Right hindlimb (tissue), 1 donor: ENCODE data around the gene NUP210L.

Source experiments
- DNase-seq: peaks from one replicate; pipeline ENCODE4 v3.0.0-alpha.2; 2018

The NUP210L gene

DNA sequence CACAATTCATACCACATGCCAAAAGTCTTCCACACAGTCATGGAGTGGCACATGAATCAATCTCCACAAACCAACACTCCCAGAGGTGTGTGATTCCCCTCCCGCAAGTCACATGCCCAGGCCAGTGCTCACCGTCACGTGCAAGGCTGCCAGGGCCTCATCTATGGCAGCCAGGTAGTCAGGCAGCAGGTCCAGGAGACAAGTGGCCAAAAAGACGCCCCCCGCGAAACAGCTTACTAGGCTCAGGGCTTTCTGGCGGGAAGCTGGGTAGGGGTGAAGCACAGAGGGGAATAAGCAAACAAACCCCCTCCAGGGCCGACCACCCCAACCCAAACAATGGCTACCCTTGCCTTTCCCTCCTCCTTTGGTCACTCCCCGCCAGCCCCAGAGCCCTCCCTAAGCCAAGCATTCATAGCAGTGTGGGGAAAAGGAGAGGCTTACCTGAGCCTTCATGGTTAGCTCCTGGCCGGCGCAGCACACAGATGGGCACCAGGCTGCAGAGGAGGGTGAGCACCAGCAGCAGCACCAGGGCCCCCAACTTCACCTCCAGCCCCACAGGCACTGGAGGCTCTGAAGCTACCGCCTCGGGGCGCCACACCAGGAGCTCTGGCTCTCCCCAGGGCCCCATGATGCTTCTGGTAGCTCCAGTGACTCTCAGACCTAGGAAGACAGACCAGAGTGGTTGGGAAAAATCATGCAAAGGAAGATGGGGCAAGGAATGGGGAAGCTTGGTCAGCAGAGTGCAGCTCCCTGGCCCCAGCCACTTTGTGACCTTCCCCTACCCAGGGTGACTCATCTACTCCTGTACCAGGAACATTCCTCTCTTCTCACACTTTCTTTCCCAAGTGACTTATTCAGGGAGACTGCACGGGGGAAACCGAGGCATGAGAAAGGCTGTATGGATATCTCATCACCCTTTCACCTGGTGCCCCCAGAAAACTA lies 192.5 kb downstream of the NUP210L start:
- no peak for DNase-seq

DNA sequence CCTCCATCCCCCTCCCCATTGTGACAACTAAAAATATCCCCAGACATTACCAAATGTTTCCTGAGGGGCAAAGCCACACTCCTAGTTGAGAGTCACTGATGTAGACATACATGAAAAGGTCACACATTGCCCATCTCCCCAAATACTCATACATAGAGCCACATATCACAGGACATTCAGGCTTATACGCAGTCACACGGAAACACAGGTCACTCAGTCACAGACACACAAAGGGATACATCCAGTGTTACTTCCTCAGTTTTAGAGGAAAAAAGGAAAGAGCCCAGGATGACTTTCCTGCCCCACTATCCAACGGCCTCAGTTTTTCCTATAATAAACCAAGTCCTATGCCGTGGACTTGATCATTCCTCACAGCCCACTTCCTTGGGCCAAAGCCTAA lies 193.5 kb downstream of the NUP210L start:
- DNase-seq = no peak

DNA sequence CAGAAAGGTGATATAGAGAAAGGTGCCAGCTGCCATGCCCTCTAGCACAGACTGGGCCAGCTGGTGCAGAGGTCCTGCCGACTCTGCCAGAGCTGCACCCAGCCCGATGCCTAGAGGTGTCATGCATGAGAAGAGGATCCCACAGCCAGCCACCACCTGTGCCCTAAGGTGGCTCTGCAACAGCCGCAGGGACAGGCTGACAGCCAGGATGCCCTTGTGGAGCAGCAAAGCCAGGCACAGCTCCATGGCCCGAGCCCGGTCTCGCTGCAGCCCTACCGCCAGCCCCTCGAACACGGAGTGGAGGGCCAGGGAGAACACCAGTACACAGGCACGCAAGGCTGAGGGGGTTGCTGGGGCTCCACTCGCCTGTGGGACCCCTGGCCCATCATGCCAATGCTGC lies 194.7 kb downstream of the NUP210L start:
- no peak for DNase-seq

DNA sequence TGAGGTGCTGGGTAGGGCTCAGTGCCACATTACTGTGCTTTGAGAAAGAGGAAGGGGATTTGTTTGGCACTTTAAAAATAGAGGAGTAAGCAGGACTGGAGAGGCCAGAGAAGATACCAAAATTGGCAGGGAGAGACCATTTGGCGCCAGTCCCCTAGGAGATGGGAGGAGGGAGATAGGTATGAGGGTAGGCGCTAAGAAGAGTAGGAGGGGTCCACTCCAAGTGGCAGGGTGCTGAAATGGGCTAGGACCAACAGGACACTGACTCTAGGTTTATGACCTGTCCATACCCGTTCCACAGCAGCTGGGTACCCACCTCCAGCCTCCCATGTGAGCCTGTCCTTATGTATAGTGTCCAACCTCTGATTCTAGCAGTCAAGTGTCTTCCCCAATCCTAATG lies 195.4 kb downstream of the NUP210L start:
- DNase-seq = no peak

DNA sequence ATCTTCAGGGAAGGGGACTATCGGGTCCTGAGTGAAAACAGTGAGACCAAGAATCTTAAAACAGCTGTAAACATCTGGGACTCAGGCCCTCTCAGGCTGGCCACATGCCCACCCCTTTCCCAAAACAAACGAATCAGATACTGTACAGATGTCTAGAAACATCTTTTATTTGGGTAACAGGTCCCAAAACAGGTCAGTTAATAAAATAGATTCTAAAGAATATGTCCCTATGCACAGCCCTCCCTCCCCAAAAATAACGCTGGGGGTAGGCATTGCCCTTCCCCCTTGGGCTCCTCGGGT lies 196.0 kb downstream of the NUP210L start:
- DNase-seq = no peak

- peak; percentile 99 for DNase-seq
Observed at GRCh38 chr1:153958111-153958960, 196.5 kb downstream of the NUP210L start, which contains the start of gene CRTC2. Gene CRTC2 (minus strand): TSS chr1:153958612. CDS start chr1:153958497, 115 bp downstream.

DNA sequence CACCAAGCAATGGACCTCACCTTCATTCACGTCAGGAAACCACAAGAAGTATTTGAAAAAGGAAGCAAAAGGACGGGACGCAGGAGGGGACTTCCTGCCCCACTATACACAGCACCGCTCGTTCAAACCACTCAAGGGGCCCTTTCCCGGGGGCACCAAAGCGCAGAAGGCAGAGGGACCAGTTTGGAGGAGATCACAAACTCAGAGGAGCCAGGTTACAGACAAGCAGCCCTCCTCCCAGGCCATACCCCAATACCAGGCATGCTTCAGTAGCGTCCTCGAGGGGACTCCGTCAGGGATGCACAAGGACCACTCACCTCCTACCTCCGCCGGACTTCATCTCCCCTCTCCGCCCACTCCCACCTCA lies 197.1 kb downstream of the NUP210L start:
- no peak for DNase-seq

- DNase-seq = no peak
Observed at GRCh38 chr1:153956997-153957715, 197.7 kb downstream of the NUP210L start.

DNA sequence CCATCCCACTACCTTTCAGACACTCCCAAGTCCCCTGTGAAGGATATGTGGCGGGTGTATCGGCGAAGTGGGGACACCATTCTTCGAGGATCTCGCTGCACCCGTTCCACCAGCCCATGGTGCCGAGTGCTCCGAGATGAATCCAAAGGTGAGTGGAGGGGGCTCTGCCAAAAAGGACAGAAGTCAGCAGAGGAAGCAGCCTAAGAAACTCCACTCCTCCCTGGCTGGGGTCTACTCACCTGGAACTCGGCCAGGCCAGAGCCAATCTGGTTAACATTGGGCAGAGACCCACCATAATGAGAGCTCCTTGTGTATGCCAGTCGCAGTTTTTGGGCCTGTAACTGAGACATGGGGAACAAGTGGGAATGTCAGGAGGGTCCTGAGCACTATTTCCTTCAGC lies 200.0 kb downstream of the NUP210L start:
- DNase-seq = no peak

DNA sequence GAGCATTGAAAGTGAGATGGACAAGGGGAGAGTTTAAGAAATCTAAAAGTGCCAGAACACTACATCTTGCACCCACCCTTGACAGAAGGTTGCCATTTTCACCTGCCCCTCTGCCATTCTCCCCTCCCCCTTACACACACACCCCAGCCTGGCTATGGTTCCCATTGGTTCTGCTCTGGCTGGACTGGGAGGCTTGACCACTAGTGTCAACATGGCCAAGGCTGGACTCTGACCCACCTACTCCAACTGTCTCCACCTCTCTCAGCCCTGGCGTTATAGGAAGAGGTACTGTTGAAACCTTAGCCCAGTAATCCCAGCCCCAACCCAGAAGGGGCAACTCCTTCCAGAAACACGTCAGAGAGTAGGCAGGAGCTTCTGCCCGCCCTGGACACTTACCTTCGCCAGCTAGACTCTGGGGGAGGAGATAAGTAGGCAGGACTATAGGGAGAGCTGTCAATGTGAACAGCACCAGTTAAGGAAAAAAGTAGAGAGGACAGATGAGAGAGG lies 201.0 kb downstream of the NUP210L start:
- no peak for DNase-seq

DNA sequence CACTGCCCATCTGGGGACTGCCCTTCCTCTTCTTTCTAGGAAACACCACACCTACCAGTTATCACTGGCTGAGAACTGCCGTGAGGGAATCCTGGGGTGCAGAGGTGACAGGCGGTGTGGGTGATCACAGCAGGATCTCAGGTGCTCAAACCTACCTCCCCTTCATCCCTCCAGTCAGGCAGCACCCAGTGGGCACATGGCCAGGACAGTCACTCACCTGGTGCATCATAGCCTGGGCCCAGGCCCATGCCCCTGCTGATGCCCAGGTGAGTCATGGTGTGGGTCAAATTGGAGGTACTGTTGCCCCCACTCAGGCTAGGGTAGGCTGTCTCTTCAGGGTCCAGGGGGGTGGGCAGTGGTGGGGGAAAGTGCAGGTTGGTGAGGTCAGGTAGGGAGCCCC lies 203.1 kb downstream of the NUP210L start:
- DNase-seq = no peak

DNA sequence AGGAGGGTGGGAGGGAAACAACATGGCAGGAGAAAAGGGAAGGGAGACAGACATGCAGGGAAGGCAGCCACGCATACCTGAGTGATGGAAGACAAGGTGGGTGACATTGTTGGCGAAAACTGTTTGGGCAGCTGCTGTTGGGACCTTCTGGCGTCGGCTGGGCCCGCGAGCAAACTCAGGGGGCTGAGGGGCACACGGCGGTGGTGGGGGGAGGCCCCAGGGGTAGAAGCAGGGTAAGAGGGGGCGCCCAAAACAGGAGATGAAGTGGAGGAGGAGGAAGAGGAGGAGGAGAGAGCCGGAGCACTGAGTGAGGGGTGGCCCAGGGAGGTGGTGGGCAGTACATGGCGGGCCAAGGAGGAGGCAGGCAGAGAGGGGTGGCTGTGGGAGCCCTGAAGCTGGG lies 203.7 kb downstream of the NUP210L start:
- DNase-seq = no peak

GRCh38 chr1:153946622-153947241 lies 208.1 kb downstream of the NUP210L start, which contains the start of gene DENND4B:
Gene DENND4B (minus strand): TSS chr1:153946718. CDS start chr1:153944374, 2,344 bp downstream.
- peak; percentile 87 for DNase-seq

DNA sequence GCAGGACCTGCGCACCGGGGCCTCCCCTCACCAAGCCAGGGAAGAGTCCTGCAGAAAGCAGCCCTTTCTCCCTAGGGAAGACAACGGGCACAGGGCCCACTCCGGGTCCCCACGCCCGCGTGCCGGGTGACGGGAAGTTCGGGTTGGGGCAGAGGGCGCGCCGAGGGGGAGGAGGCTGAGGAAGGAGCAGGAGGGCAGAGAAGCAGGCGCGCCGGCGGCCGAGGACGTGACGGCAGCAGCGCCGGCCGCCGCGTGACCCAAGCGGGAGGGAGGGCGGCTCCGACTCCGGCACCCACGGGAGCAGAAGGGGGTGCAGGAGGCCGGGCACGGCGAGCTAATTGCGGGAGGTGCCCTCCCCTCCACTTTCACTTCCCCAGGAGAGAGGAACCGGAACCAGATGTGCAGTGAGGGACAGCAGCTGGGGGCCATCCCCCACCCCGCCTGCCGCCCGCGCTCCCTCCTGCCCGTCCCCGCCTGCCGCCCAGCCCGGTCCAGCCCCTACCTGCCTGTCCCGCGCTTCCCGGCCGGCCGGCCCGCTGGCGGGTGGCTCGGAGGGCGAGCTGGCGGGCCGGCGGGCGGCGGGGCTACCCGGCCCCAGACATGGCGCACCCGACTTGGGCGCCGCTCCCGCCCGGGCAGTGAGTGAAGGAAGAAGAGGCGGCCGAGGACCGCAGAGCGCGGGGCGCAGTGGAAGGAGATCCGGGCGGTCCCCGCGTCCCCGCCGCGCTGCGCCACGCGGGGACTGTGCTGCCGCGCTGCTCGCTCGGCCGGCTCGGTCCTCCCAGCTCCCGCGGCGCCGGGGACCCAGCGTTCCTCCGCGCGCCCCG lies 208.9 kb downstream of the NUP210L start:
- peak; percentile 76 for DNase-seq

GRCh38 chr1:153945131-153945794 lies 209.6 kb downstream of the NUP210L start:
- no peak for DNase-seq

DNA sequence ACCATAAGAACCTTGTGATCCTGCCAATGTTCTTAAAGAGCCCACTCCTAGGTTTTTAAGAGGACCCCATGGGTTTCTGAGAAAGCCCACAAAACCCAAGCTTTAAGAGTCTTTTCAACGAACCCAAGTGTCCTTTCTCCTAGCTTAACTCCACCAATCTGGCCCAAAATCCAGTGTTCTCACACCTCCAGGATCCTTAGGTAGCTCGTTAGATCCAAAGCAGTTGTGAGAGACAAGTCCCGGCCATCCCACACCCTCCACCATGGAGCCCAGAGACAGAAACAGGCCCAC lies 210.1 kb downstream of the NUP210L start:
- DNase-seq = no peak

DNA sequence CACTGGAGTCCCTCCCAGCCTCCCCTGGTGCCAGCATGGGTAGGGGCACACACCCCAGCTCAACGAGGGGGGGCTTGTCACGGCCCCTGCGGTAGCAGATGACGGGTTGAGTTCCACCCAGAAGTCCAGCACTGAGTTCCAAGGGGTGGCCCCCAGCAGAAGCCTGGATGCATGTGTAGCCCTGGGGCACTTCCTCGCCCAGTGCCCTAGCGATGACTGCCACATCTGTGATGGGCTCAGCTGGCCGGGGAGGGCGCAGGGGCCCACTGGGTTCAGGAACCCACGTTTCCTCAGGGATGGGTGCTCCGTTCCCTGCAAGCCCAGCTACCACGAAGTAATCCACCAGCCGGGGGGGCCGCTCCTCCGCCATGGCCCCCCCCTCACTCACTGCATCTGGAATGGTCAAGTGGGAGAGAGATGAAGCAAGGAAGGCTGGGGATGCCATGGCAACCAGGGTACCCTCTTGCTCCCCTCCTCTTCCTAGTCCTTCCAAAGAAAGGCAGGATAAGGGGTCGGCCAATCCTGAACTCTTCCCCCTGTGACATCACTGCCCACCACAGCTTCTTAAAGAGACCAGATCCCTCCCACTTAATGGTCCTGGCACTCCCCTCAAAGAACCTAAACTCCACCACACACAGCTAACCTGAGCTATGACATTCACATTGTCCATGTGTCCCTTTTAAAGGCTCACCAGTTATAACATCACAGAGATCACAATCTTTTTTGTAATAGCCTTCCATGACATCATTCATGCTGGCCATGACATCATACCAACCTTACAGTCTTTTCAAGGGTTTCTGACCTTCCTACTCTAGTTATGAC lies 210.7 kb downstream of the NUP210L start:
- DNase-seq = no peak

DNA sequence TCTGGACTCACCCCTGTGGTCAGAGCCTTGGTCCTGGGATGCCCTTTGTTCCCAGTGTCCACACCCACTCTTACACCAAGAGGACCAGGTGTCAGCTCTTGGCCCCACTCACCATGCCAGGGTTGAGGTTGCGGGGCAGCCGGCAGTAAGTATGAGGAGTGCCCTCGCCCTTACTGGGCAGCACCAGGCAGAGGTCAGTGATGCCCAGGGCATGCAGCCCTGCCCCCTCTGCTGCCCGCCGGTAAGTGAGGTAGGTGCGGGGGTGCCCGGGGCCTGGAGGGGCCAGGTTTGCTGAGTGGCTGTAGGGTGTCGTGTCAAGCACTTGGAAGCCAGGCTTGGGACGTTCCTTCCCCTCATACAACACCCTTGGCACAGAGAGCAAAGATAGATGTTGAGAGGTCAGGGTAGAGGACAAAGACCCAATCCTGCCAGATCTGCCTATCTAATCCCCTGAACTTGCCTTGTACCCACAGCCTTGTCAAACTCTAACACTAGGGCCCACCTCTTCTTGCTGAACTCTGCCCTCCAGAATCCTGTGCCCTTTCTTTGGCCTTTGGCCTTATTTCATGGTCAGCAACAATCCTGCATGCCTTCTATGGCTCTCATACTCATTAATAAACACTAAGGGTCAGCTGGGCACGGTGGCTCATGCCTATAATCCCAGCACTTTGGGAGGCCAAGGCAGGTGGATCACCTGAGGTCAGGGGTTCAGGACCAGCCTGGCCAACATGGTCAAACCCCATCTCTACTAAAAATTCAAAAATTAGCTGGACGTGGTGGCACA lies 211.9 kb downstream of the NUP210L start:
- DNase-seq = no peak
